DOHH2 (cell line): ENCODE results near the gene CD302.

Experiments used
- EZH2phosphoT487 ChIP-seq: fragments of 200-600 bp; sonication (generic); IDR thresholded peaks from 2 replicates; pipeline ENCODE4 v1.6.1; 2017; ENCODE audit warnings: borderline replicate concordance, mild to moderate bottlenecking, antibody characterized with exemption, low read length, moderate library complexity, mixed read lengths
- TF ChIP-seq, protein P1 (sequence below): fragments of 200-600 bp; sonication (generic); IDR thresholded peaks from one replicate; pipeline ENCODE4 v1.5.1; 2014; ENCODE audit warnings: antibody characterized with exemption, mild to moderate bottlenecking, low read depth, low read length; ENCODE audit not compliant: poor library complexity, severe bottlenecking

DNA sequence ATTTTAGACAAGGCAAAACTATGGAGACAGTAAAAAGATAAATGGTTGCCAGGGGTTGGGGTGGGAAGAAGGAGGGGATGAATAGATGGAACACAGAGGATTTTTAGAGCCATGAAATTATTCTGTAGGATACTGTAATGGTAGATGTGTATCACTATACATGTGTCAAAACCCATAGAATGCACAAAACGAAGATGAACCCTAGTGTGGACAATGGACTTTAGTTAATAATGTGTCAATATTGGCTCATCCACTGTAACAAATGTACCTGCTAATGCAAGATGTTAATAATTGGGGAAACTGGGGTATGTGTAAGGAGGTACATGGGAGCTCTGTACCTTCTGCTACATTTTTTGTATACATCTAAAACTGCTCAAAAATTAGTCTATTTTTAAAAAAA lies 1.8 kb upstream of the CD302 start:
- TF ChIP-seq, protein P1, sequence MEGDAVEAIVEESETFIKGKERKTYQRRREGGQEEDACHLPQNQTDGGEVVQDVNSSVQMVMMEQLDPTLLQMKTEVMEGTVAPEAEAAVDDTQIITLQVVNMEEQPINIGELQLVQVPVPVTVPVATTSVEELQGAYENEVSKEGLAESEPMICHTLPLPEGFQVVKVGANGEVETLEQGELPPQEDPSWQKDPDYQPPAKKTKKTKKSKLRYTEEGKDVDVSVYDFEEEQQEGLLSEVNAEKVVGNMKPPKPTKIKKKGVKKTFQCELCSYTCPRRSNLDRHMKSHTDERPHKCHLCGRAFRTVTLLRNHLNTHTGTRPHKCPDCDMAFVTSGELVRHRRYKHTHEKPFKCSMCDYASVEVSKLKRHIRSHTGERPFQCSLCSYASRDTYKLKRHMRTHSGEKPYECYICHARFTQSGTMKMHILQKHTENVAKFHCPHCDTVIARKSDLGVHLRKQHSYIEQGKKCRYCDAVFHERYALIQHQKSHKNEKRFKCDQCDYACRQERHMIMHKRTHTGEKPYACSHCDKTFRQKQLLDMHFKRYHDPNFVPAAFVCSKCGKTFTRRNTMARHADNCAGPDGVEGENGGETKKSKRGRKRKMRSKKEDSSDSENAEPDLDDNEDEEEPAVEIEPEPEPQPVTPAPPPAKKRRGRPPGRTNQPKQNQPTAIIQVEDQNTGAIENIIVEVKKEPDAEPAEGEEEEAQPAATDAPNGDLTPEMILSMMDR = no peak
- TF ChIP-seq EZH2phosphoT487 = no peak
